WERI-Rb-1 (cell line): ENCODE data around the gene CYP1A1.
"Not testable (repeated sequence)": the region's sequence is repeated elsewhere in the genome, so short reads cannot be mapped to it uniquely, and the experiment has no call there.

Experiments used
- DNase-seq: peaks from one replicate; pipeline ENCODE4 v3.0.0-alpha.2; 2020
- H3K27ac ChIP-seq: fragments of 250-450 bp; sonication (Bioruptor Pico); 2 replicates; pipeline ENCODE4 v1.5.1; 2020; ENCODE audit warnings: mild to moderate bottlenecking, moderate library complexity
- H3K27me3 ChIP-seq: fragments of 250-450 bp; sonication (Bioruptor Pico); 2 replicates; pipeline ENCODE4 v1.5.1; 2021; ENCODE audit warnings: mild to moderate bottlenecking, low read depth, moderate library complexity; ENCODE audit not compliant: insufficient read depth, severe bottlenecking
- H3K36me3 ChIP-seq: fragments of 250-450 bp; sonication (Bioruptor Pico); 2 replicates; pipeline ENCODE4 v1.5.1; 2020; ENCODE audit warnings: mild to moderate bottlenecking, moderate library complexity
- H3K4me3 ChIP-seq: 2 replicates; pipeline ENCODE4 v1.5.1; 2011; ENCODE audit warnings: low read depth, mild to moderate bottlenecking, control low read depth, low read length
- H3K9me3 ChIP-seq: fragments of 250-450 bp; sonication (Bioruptor Pico); 2 replicates; pipeline ENCODE4 v1.5.1; 2021; ENCODE audit warnings: mild to moderate bottlenecking, moderate library complexity; ENCODE audit not compliant: severe bottlenecking
- CTCF ChIP-seq: IDR thresholded peaks from 2 replicates; pipeline ENCODE4 v1.5.1; 2011; ENCODE audit warnings: low read depth, mild to moderate bottlenecking, control low read depth, inconsistent platforms, low read length

The CYP1A1 gene

GRCh38 chr15:74748322-74748946, 23.1 kb upstream of the CYP1A1 start, which contains the start of gene CYP1A2:
Gene CYP1A2, plus strand, starts transcription at chr15:74748845. Its CDS starts 894 bp downstream, at chr15:74749739.
- no peaks in the 10 kb centered on the region for H3K27me3 ChIP-seq
- TF ChIP-seq CTCF, result no peak
- no peak within 1 kb of the TSS for H3K27ac ChIP-seq
- no peaks in the 10 kb centered on the region for H3K36me3 ChIP-seq
- DNase-seq, result no peak
- H3K4me3 ChIP-seq, result no peak within 1 kb of the TSS
- H3K9me3 ChIP-seq, result no peaks in the 10 kb centered on the region

- no peak overlapping the region for H3K4me3 ChIP-seq
Observed at GRCh38 chr15:74746389-74746788, 21.1 kb upstream of the CYP1A1 start.

GRCh38 chr15:74742422-74742821, 17.1 kb upstream of the CYP1A1 start:
- Histone ChIP-seq H3K27me3 (no peaks in the 10 kb centered on the region), H3K27ac (no peak overlapping the region), H3K9me3 (peaks cover 9% of the 10 kb centered on the region), H3K36me3 (no peaks in the 10 kb centered on the region), H3K4me3 (no peak overlapping the region)
- DNase-seq, result no peak
- TF ChIP-seq CTCF, result no peak

More at GRCh38 chr15:74746389-74746788, 21.1 kb upstream of the CYP1A1 start:
- peaks cover 9% of the 10 kb centered on the region for H3K9me3 ChIP-seq
- no peaks in the 10 kb centered on the region for H3K36me3 ChIP-seq
- TF ChIP-seq CTCF, result no peak
- no peaks in the 10 kb centered on the region for H3K27me3 ChIP-seq
- DNase-seq, result no peak
- H3K27ac ChIP-seq, result no peak overlapping the region

GRCh38 chr15:74738239-74738638, 12.9 kb upstream of the CYP1A1 start:
- H3K4me3 ChIP-seq, H3K27me3 ChIP-seq, DNase-seq, H3K27ac ChIP-seq, H3K36me3 ChIP-seq, H3K9me3 ChIP-seq: not testable (repeated sequence)

- no peak for DNase-seq
- no peak overlapping the region for H3K27ac ChIP-seq
- H3K27me3 ChIP-seq, result no peaks in the 10 kb centered on the region
- no peaks in the 10 kb centered on the region for H3K36me3 ChIP-seq
- no peaks in the 10 kb centered on the region for H3K9me3 ChIP-seq
- no peak for TF ChIP-seq CTCF
- no peak overlapping the region for H3K4me3 ChIP-seq
Observed at GRCh38 chr15:74735305-74735704, 10.0 kb upstream of the CYP1A1 start.

- H3K9me3 ChIP-seq, result no peaks in the 10 kb centered on the region
Observed at GRCh38 chr15:74733269-74733668, 7.9 kb upstream of the CYP1A1 start.

More at GRCh38 chr15:74733269-74733668, 7.9 kb upstream of the CYP1A1 start:
- H3K36me3 ChIP-seq, result no peaks in the 10 kb centered on the region
- no peak for DNase-seq
- no peak for TF ChIP-seq CTCF
- no peak overlapping the region for H3K27ac ChIP-seq
- no peak overlapping the region for H3K4me3 ChIP-seq
- no peaks in the 10 kb centered on the region for H3K27me3 ChIP-seq
